GM18907 (cell line): ENCODE data around the gene HIC2.
"Not testable (repeated sequence)": the region's sequence is repeated elsewhere in the genome, so short reads cannot be mapped to it uniquely, and the experiment has no call there.

Experiments used
- ATAC-seq: cut with Tn5 transposase; IDR thresholded peaks from one replicate; pipeline ENCODE4 v1.9.1; 2021; ENCODE audit warnings: mild to moderate bottlenecking, moderate library complexity; ENCODE audit not compliant: unreplicated experiment

HIC2 gene

GRCh38 chr22:21490556-21490955 is 73.4 kb downstream of the HIC2 start:
- ATAC-seq: not testable (repeated sequence)

- ATAC-seq: not testable (repeated sequence)
Observed at GRCh38 chr22:21492271-21492670, 75.1 kb downstream of the HIC2 start.

GRCh38 chr22:21493789-21494782 is 76.9 kb downstream of the HIC2 start:
- ATAC-seq: not testable (repeated sequence)

GRCh38 chr22:21497984-21498383 is 80.8 kb downstream of the HIC2 start:
- ATAC-seq: not testable (repeated sequence)

- not testable (repeated sequence) for ATAC-seq
Observed at GRCh38 chr22:21498489-21498888, 81.3 kb downstream of the HIC2 start.

- not testable (repeated sequence) for ATAC-seq
Observed at GRCh38 chr22:21499623-21500506, 82.7 kb downstream of the HIC2 start.
